ENCODE results near the gene EPDR1.
"Not testable (repeated sequence)": the region's sequence is repeated elsewhere in the genome, so short reads cannot be mapped to it uniquely, and the experiment has no call there.

EPDR1 gene

GRCh38 chr7:37927773-37928444 lies 7.5 kb downstream of the EPDR1 start:
- FAIRE-seq, result no peak
- no peak for DNase-seq (ENCODE audit: low spot score)

GRCh38 chr7:37928878-37929277 lies 8.4 kb downstream of the EPDR1 start:
- no peak for FAIRE-seq

GRCh38 chr7:37930226-37930948 lies 9.9 kb downstream of the EPDR1 start:
- peak; percentile 24 for FAIRE-seq
- DNase-seq (ENCODE audit: low spot score), result no peak

More at GRCh38 chr7:37928878-37929277, 8.4 kb downstream of the EPDR1 start:
- DNase-seq (ENCODE audit: low spot score), result no peak

GRCh38 chr7:37932543-37932942 lies 12.1 kb downstream of the EPDR1 start:
- FAIRE-seq (no peak), DNase-seq (ENCODE audit: low spot score) (no peak)

- no peak for FAIRE-seq
- DNase-seq (ENCODE audit: low spot score), result no peak
Observed at GRCh38 chr7:37933018-37933566, 12.7 kb downstream of the EPDR1 start.

- FAIRE-seq, result peak; percentile 82
- DNase-seq (ENCODE audit: low spot score), result peak; percentile 61
Observed at GRCh38 chr7:37942934-37943610, 22.6 kb downstream of the EPDR1 start.

- DNase-seq (ENCODE audit: low spot score) (peak; percentile 68), FAIRE-seq (no peak)
Observed at GRCh38 chr7:37943905-37944736, 23.7 kb downstream of the EPDR1 start.

- DNase-seq (ENCODE audit: low spot score) (no peak), FAIRE-seq (no peak)
Observed at GRCh38 chr7:37944737-37945054, 24.3 kb downstream of the EPDR1 start.

- FAIRE-seq, result no peak
- DNase-seq (ENCODE audit: low spot score), result no peak
Observed at GRCh38 chr7:37945336-37945735, 24.9 kb downstream of the EPDR1 start.

- FAIRE-seq (no peak), DNase-seq (ENCODE audit: low spot score) (no peak)
Observed at GRCh38 chr7:37947138-37947940, 26.9 kb downstream of the EPDR1 start.

- DNase-seq (ENCODE audit: low spot score) (no peak), FAIRE-seq (no peak)
Observed at GRCh38 chr7:37947941-37948210, 27.4 kb downstream of the EPDR1 start.

- no peak for FAIRE-seq
Observed at GRCh38 chr7:37952240-37952639, 31.8 kb downstream of the EPDR1 start.

GRCh38 chr7:37954217-37954616 lies 33.8 kb downstream of the EPDR1 start:
- FAIRE-seq, result peak; percentile 28

More at GRCh38 chr7:37952240-37952639, 31.8 kb downstream of the EPDR1 start:
- DNase-seq (ENCODE audit: low spot score), result no peak

GRCh38 chr7:37956791-37957190 lies 36.4 kb downstream of the EPDR1 start:
- DNase-seq (ENCODE audit: low spot score), result no peak
- no peak for FAIRE-seq

More at GRCh38 chr7:37954217-37954616, 33.8 kb downstream of the EPDR1 start:
- not testable (repeated sequence) for DNase-seq (ENCODE audit: low spot score)

- no peak for FAIRE-seq
- DNase-seq (ENCODE audit: low spot score), result no peak
Observed at GRCh38 chr7:37957221-37957970, 37.0 kb downstream of the EPDR1 start.

GRCh38 chr7:37960483-37960882 lies 40.0 kb downstream of the EPDR1 start:
- DNase-seq (ENCODE audit: low spot score), result no peak
- no peak for FAIRE-seq

- DNase-seq (ENCODE audit: low spot score) (no peak), FAIRE-seq (no peak)
Observed at GRCh38 chr7:37961251-37961650, 40.8 kb downstream of the EPDR1 start.

GRCh38 chr7:37964196-37964595 lies 43.8 kb downstream of the EPDR1 start:
- FAIRE-seq (no peak), DNase-seq (ENCODE audit: low spot score) (no peak)

GRCh38 chr7:37970211-37970610 lies 49.8 kb downstream of the EPDR1 start:
- no peak for DNase-seq (ENCODE audit: low spot score)
- no peak for FAIRE-seq

GRCh38 chr7:37971491-37971890 lies 51.1 kb downstream of the EPDR1 start:
- no peak for DNase-seq (ENCODE audit: low spot score)
- no peak for FAIRE-seq

Data from RCC 7860 (cell line).